DMS53 treated with DMSO at 0.1 percent for 48 hours (cell line): ENCODE data around the gene ERVV-1.
"Not testable (repeated sequence)": the region's sequence is repeated elsewhere in the genome, so short reads cannot be mapped to it uniquely, and the experiment has no call there.

Experiments
- DNase-seq: peaks from one replicate; lab custom pipeline; 2025; ENCODE audit not compliant: unreplicated experiment; lab: John Stamatoyannopoulos, UW

ERVV-1 gene

DNA sequence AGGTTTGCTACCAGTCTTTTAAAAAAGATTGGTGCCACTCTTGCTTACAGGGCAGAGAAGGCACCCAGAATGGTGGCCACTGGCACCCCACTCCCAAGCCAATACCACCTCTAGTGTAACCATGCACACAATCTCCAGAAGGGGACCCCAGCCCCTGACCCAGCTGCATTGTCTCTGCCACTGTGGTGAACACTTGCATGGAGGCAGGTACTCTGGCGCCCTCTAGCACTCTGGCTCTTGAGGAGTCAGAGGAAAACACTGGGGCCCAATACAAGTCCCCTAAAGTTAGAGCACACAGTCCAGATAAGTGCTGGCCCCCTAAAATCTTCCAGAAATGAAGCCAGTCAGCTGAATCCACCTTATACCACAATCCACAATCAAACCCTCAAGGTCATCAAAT is 6.0 kb downstream of the ERVV-1 start:
- no peak for DNase-seq

DNA sequence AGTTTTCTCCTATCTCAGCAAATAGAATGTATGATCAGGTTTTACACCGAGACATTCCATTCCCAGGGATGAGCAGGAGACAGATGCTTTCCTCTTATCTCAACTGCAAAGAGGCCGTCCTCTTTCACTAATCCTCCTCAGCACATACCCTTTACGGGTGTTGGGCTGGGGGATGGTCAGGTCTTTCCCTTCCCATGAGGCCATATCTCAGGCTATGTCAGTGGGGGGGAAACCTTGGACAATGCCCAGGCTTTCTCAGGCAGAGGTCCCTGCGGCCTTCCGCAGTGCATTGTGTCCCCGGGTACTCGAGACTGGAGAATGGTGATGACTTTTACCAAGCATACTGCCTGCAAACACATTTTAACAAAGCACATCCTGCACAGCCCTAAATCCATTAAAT is 14.6 kb downstream of the ERVV-1 start:
- not testable (repeated sequence) for DNase-seq

DNA sequence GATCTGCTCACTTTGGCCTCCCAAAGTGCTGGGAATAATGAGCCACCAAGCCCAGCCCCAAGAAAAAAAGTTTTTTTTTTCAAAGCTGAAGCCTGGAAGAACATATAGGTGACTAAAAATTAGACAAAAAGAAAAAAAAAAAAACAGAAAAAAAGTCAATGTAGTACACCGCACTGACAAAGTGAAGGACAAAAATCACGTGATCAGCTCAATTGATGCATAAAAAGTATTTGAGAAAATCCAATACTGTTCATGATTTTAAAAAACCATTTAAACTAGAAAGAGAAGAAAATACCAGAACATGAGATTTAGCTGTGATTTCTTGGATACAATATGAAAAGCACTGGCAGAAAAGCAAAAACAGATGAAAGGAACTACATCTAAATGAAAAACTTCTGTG is 20.3 kb downstream of the ERVV-1 start:
- DNase-seq = no peak

DNA sequence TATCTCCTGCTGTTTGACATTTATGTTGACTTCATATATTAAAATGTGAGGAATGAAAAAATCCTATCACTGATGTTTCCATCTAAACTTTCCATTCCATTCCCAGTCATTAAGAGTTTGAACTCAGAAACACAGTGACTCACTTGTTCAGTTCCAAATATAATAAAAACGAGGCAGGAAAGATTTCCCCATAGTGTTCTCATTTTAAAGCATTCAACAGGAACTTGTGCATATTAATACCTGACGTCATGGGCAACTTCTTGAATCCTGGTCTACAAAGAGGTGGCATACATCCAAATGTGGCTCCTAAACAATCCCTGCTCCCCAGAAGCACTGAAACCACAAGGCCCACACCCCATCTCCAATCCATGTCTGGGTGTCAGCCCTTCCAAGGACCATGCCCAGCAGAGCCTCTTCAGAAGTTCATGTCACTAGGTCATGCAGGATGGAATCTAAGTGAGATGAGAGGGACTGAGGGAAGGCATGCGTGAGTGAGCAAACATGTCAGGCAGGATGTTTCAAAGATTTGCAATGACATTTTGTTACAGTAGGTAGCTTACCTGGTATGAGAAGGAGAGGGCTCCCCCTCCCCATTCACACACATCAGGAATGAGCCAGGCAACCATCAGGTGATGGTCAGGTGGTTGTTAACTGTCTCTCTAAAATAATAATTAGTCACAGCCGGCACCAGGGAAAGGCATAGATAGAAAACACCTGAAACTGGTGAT is 21.4 kb downstream of the ERVV-1 start:
- DNase-seq = no peak

DNA sequence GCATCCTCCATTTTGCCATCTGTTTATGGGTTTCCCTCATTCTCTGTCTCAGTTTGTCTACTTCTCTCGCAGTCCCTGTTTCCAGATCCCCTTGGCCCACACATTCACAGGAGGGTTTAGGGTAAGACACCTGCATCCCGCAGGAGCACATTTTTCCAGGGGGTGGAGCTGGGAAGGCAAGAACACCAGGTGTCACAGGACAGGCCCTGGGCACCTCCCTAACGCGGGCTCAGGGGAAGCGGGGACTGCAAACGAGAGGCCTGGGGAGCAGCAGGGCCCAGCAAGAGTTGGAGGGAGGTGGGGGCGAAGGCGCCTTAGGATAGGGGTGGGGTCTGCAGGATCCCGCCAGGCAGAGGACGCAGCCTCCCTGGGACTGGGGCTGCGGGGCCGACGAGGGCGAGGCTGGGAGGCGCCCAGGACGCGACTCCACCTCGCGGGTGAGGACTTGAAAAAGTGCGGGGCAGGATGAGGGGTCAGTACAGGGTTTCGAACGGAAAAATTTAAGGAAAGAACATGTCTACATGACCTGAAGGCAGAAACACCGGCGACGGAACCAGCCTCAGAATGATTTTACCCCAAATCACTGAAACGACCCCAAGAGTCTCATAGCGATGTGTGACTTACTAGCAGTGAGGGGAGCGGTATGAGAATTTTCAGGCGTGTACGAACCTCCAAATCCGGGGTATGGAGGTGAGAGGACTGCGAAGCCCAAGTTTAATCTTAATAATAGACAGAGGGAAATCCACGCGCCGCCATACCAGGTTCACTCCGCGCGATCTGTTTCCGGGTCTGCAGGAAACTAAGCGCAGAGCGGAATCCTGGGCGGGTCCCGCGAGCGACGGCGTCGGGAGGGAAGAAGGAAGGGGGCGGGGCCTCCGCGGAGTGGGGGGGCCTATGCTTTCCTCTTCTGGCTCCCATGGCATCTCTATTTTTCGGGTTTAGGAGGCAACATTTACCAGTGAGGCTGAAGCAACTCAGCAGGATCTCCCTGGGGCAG is 23.7 kb downstream of the ERVV-1 start:
- no peak for DNase-seq

DNA sequence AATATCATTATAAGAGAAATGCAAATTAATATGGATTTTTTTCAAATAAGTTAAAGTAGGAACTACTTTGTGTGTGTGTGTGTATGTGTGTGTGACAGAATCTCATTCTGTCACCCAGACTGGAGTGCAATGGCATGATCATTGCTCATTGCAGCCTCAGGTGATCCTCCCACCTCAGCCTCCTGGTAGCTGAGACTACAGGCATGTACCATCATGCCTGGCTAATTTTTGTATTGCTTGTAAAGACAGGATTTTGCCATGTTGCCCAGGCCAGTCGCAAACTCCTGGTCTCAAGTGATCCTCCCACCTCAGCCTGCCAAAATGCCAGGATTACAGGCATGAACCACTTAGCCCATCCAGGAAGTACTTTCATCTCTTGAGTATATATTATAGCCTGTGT is 27.6 kb downstream of the ERVV-1 start:
- no peak for DNase-seq

DNA sequence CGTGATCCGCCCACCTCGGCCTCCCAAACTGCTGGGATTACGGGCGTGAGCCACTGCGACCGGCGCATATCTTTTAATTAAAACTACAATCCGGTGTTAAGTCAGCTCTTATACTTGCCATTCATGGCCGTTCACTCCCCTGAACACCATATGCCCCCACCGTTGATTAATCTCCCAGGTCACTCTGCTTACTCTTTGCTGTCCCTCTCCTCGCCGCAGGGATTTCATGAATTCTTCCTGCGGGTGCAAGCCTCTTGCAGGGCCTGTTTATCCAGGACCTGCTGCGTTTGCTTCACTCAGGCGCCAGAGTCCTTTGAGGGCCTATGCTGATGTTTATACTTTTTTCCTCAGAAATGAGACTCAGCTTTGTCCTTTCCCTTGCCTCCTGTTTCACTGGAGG is 31.8 kb downstream of the ERVV-1 start:
- DNase-seq = no peak

DNA sequence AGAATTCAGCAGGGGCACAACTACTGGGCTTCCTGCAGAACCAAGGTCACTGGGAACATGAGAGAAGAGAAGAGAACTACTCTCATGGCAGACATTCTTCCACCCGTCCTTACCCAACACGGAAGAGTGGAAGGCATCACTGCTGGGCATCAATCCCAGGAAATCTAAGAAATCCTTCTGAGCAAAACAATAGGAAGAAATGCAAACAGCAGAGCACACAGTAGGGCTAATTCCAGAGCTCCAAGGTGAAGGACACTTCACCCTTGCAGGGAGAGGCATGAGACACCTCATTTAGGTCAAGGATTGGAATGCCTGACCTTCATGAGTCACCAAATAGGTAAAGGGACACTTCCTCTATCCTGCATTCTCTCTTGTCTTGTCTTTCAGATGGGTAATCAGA is 33.7 kb downstream of the ERVV-1 start:
- DNase-seq = no peak

DNA sequence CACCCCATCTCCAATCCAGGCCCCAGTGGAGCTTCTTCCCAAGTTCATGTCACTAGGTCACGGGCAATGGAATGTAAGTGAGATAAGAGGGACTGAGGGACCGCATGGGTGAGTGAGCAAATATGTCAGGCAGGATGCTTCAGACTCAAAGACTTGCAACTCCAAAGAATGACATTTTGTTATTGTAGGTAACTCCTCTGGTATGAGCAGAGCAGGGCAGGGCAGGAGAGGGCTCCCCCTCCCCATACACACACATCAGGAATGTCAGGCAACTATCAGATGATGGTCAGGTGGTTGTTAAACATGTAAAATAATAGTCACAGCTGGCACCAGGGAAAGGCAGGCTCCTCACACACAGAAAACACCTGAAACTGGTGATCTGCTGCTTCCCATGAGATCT is 41.4 kb downstream of the ERVV-1 start:
- DNase-seq = peak; percentile 30

DNA sequence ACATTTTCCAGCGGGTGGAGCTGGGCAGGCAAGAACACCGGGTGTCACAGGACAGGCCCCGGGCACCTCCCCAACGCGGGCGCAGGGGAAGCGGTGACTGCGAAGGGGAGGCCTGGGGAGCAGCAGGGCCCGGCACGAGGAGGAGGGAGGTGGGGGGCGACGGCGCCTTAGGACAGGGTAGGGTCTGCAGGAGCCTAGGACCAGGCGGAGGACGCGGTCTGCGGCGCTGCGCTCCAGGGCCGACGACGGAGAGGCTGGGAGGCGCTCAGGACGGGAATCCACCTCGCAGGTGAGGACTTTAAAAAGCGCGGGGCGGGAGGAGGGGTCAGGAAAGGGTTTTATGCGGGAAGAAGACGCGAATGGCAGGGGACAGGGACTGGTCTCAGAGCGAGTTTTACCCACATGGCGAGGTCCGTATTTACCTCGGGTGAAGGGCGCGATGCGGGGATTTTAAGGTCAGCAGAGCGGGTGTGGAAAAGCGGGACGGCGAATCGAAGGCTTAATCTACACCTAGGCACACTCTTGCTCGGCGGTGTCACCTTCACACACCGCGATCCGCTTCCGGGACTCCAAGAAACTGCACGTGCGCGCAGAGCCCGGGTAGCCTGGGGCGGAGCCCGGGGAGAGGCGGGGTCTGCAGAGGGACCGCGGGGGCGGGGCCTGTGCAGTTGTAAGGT is 44.3 kb downstream of the ERVV-1 start:
- peak; percentile 57 for DNase-seq
